DMS53 (cell line): ENCODE measurements around the gene OR10K1.
"Not testable (repeated sequence)": the region's sequence is repeated elsewhere in the genome, so short reads cannot be mapped to it uniquely, and the experiment has no call there.

Source experiments
- DNase-seq: peaks from one replicate; lab custom pipeline; 2025; lab: John Stamatoyannopoulos, UW

OR10K1 gene, protein sequence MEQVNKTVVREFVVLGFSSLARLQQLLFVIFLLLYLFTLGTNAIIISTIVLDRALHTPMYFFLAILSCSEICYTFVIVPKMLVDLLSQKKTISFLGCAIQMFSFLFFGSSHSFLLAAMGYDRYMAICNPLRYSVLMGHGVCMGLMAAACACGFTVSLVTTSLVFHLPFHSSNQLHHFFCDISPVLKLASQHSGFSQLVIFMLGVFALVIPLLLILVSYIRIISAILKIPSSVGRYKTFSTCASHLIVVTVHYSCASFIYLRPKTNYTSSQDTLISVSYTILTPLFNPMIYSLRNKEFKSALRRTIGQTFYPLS

DNA sequence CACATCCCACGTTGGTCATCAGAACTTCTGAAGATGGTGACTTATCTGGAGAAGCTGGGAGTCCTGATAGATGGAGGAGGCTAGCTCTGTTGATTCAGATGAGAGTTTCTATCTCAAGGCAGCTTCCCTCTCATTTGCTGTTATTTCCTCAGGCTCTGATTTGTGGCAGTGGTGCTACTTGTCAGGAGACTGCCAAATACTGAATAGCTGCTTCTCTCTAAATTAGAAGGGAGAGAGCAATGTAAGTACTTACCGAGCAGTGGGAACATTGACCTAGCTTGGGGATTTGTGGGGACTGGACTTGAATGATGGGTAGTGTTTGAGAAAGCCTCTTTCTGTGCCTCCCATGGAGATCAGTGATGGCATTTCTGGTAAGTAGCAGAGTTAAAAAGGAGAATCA is at the start of gene OR10K1:
Gene OR10K1, plus strand, starts transcription at position 301 of the 400 bp plus-strand sequence. CDS start 3,728 bp downstream, outside the sequence.
- no peak for DNase-seq

DNA sequence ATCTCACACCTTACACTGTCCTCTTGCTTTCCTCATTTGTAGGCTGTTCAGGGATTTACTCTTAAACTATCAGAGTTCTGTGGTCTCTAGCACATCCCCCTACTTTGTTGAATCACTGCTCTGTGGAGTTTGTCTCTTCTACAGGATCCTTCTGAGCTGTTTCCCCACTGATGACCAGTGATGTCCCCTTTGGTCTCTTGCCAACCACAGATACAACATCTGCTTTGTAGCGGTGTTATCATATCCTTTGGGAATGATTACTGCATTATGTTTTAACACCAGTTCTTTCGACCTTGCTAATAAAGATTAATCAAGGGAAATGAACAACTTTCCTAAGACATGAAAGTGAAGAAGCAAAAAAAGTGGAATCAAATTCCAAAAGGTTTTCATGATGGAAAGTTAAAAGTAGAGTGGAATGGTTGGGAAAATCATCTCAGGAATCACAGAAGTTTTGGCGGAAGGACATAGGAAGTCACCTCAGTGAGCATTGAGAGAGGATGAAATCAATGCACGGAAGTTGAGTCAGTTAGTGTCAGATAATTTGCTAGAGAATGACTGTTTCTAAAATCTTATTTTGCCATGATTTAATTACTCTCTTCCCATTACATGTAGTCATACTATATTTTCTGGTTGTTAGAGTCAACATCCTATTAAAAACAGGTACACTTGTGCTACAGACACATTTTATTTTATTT is 46.8 kb upstream of the OR10K1 start:
- no peak for DNase-seq

DNA sequence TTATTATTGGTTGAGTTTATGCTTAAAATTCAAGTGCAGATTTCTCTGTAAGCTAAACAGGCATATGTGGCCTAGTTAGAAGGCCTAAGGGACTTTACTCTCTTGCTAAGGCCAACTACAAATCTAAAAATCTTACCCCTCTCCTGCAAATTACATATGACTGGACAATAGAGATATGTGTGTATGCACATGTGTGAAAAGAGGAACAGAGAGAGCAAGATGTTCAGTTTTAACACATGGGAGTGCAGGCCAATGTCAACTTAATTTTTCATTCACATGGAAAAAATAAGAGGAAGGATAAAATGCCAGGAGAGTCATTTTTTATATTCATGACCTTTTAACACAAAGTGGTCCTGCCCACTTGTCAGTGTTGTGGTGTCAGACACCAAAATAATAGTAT is 44.0 kb upstream of the OR10K1 start:
- no peak for DNase-seq

DNA sequence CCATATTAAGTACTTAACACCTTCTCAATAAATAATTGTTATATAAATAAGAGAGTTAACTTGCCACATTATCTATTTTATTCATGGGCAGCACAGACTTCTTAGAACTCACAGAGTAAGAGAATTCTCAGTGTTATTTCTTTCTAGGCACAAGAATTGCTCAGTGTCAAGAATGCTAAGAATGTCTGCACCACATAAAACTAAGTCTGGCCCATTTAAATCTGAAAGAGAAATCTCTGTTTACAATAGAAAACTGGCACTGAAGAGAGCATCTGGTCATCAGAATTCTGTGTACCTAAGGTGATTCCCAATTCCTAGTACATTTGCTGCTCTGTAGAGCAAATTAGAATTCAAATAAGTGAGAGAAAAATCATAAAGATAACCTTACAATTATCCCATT is 39.4 kb upstream of the OR10K1 start:
- DNase-seq: no peak

DNA sequence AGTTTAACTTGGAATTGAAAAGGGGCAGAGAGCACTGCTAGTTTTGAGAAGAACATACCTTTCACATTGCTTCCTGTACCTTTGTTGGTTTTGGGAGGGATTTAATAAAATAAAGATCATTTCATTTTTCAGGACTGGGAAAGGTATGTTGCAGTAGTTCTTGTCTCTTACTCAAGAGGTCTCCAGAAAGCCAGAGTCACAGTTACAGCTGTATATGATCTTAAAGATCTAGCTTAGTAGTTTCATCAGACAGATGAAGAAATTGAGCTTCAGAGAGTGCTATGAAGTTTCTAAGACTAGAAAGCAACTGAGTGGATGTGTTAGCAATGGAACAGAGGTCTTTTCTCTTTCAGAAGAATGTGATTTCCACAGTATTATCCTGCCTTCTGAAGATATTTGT is 36.6 kb upstream of the OR10K1 start:
- DNase-seq: no peak

DNA sequence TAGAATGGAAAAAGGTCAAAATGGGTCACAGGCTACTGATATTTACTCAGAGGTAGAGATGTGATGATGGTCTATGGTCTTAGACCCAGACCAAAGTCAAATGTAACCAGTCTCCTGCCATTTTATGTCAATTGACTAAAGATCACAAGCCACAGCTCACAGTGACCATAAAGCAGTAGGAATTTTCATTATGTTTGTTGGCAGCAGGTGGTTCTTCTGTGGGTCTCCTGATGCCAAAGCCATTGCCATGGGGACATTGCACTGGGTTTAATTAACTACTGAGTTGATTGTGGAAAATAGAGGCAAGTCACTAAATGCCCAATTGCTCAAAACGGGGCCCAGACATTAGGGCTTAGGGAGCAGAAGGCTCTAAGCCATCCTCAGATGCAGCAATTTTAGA is 35.5 kb upstream of the OR10K1 start, which contains the start of gene OR10K2:
Gene OR10K2, minus strand, starts transcription at position 101 of the 400 bp plus-strand sequence. CDS start 5,371 bp downstream, outside the sequence.
- no peak for DNase-seq

DNA sequence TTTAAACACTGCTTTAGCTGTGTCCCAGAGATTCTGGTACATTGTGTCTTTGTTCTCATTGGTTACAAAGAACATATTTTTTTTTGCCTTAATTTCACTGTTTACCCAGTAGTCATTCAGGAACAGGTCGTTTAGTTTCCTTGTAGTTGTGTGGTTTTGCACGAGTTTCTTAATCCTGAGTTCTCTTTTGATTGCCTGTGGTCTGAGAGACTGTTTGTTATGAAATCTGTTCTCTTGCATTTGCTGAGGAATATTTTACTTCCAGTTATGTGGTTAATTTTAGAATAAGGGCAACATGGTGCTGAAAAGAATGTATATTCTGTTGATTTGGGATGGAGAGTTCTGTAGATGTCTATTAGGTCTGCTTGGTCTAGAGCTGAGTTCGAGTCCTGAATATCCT is 31.5 kb upstream of the OR10K1 start:
- not testable (repeated sequence) for DNase-seq

DNA sequence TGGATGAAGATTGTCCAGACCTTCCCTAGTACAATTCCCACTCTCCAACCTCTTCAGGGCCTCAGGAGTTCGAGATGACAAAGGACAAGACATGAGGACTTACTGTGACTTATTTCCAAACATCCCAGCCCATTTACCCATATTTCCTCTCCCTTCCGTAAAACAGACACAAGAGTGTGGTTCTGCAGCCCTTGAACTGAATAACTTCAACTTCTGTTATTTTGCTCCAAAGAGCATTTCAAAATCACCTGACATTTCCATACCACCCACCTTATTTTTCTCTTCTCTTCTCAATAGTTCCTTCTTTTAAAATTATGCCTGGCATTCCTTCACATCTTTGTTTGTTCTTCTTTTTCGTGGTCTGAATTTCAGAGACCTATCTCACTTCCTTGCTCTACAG is 26.9 kb upstream of the OR10K1 start:
- DNase-seq: no peak

DNA sequence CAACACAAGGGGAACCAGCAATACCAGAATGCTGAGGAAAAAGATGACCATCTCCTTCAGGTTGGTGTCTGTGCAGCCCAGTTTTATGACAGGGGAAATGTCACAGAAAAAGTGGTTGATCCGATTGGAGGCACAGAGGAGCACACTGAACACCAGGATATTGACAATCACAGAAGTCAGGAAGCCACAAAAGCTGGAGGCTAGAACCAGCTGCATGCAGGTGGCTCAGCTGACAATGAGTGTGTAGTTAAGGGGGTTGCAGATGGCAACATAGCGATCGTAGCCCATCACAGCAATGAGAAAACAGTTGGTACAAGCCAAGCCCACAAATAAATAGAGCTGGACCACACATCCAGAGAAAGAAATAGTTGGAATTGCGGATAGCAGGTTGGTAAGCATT is 16.3 kb upstream of the OR10K1 start:
- no peak for DNase-seq

DNA sequence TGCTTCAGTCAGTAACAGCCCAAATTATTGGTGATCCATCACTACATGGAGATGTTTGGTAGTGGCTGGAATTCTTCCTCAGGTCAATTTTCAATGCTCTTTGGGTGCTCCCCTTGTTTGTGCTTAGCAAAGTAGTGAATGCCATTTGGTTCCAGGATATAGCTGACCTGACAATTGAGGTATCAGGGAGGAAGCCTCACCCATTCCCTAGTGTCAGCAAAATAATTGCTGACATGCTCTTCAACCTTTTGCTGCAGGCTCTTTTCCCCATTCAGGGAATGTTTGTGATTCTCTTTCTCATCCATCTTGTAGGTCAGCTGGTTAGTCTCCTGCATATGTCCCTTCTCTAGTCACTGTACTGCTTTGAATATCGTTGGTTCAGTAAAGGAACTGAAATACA is 7.1 kb upstream of the OR10K1 start:
- DNase-seq: no peak

DNA sequence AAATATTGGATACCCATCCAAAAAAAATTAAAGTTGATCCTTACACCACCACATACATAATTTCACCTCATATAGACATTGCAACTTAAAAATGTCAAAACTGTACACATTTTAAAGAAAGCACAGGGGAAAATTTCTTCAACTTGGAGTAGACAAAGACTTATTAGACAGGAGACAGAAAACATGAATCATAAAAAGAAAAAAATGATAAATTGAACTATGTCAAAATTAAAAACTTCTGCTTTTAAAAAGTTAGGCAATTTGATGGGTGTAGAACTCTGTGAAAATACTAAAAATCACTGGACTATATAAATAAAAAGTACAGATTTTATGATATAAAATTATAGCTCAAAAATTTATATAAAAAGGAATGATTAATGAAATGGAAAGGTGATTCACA is 4.4 kb upstream of the OR10K1 start:
- no peak for DNase-seq

DNA sequence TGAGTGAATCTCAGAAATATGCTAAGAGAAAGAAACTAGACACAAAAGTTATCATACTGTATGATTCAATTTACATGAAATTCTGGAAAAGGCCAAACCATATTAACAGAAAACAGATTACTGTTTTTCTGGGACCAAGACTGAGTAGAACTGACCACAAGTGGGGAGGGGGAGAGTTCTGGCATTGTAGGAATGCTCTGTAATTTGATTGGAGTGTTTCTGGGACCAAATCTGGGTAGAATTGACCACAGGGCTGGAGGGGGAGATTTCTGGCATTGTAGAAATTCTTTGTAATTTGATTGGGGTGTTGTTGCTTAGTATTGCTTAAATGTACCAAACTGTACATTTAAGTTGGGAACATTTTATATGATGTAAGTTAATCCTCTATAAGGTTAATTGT is 3.4 kb upstream of the OR10K1 start:
- DNase-seq: no peak

DNA sequence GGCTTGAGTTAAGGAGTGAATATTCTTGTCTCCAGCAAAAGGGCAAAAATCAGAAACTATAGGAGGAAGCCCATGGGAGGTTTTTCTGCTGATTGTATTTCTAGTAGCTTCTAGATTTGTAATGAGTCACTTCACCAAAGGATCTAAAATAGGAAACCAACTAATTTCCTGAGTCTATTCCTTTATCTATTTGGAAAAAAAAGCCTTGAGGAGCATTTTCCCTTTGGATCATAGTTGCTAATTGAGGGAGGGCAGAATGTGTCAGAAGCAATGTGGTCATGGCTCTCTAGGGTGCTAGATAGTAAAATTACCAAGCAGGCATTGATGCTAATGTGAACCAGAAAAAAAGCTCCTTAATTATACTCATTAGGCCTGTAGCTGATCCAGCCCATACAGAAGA is 10.3 kb downstream of the OR10K1 start, which contains the start of gene OR10R2:
Gene OR10R2, plus strand, starts transcription at position 301 of the 400 bp plus-strand sequence. CDS start 106 bp downstream, outside the sequence.
- no peak for DNase-seq

DNA sequence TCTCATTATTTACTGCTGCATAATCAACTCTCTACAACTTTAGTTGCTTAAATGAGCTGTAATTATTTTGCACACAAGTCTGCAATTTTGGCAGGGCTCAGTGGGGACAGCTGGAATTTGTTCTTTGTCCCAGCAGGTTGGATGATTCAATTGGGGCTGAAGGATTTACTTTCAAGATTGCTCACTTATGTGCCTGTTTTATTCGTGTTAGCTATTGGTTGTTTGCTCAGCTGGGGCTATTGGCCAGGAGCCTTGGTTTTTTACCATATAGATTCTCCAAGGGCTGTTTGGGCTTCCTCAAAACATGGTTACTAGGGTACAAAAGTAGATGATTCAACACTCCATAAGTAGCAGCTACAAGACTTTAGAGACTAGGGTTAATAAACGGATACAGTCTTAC is 23.8 kb downstream of the OR10K1 start:
- peak; percentile 80 for DNase-seq

DNA sequence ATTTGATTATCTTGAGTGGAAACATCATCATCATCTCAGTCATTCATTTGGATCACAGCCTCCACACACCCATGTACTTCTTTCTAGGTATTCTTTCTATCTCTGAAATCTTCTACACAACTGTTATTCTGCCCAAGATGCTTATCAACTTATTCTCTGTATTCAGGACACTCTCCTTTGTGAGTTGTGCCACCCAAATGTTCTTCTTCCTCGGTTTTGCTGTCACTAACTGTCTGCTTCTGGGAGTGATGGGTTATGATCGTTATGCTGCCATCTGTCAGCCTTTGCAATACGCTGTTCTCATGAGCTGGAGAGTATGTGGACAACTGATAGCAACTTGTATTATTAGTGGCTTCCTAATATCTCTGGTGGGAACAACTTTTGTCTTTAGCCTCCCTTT is 29.7 kb downstream of the OR10K1 start:
- no peak for DNase-seq

DNA sequence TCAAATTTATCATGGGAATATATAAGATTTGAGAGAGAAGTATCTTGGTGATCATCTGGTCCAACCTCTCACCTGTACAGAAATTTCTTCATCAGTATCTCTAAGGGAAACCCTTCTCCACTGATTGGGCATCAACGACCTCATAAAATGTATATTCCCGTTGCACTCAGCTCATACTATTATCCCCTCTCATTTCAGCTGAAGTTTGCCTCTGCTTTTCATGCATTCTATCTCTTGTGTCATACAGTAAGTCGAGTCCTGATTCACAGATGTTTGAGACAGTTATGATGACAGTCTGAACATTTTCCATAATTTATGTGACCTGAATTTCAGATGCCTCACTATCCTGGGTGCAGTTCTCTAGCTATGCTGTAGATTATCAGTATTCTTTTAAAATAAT is 31.4 kb downstream of the OR10K1 start:
- no peak for DNase-seq

DNA sequence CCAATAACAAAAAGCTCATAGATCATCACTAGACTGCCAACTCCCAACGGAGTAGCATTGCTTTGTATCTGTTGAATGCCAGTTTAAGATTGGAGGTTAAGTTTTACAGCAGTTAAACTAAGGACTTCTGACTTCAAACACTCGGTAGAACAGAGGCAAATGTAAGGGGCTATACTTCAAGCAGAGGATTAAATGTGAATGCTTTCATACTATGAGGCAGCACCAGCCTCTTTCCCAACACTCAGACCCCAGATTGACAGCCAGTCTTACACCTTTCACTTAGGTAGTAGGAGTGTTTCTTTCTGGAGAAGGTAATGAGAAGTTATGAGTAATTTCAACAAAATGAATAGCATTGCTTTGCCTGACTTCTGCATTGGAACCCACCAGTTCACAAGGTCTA is 33.2 kb downstream of the OR10K1 start:
- no peak for DNase-seq

DNA sequence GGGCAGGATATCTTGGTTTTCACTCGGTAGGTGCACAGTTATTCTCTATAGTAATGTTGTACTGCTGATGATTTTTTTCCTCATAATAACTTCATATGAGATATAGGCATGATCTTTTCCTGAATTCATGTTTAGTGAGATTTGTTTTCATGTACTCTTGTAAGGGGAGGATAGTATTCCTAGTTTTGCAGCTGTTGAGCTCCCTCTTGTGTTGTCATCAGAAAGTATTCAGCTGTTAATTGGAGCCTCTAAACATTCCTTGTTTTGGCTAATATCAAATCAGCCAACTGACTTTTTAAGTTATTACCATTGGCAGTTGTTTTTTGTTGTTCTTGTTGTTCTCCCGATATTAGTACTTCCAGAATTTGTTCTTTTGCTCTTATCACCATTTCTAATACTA is 34.7 kb downstream of the OR10K1 start:
- peak; percentile 74 for DNase-seq

DNA sequence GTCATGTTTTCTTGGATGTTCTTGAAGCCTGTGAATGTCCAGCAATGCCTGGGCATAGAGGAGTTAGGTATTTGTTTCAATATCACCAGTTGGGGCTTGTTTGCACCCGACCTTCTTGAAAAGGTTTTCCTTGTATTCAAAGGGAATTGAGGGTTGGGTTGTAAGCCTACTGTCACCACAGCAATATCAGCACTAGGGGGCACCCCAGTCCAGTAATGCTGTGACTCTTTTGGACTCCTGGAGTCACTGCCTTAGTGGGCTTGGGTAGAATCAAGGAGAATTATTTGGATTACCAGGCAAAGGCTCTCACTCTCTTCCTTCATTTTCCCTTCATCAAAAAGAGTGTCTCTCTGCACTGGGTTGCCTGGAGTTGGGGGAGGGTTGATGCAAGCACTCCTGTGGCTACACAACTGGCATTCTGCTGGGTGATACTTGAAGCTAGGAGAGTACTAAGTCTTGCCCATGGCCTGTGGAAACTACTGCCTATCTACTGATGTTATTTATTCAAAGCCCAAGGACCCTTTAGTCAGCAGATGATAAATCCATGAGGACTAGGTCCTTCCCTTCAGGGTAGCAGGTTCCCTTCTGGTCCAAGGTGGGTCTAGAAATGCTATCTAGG is 44.8 kb downstream of the OR10K1 start:
- DNase-seq: peak; percentile 74

DNA sequence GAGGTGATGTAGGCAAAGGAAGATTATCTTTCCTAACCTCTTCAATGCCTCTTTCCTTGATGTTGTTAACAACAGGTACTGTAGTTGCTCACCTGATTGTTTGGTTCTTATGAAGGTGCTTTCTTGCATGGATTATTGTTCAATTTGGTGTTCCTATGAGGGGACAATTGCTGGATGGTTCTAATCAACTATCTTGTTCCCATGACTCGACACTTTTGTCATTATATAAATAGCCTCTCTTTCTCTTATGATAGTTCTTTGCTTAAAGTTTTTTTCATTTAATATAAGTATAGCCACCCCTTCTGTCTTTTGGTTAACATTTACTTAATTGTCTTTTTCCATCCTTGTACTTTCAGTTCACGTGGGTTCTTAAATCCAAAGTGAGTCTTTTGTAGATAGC is 45.9 kb downstream of the OR10K1 start:
- DNase-seq: no peak

DNA sequence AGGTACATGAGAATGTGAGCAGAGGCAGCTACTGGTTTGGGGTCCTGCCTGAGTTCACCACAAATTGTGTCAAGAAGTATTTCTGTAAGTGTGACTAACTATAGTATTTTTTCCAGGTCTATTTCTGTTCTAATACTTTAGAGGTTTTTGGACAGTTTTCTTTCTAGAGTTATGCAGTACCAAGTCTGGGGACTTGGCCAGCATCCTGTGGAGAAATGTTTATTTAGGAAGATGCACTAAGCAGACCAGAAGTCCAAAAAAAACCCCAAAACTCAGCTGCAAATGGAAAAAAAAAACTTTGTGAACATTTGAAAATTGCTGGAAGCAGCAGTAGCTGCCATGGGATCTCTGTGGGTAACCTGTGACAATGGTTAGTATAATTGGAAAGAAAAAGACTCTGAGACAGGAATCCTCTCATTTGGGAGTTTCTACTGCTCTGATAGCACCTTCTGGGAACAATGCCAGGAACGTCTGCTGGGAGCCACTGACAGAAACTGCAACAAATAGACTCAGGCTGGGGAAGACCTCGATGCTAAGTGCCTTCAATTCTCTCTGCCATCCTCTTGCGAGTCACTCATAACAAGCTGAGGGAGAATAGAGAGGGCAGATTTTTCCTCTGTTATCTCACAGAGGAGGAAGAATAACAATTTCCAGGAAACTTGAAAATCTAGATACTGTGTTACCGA is 48.0 kb downstream of the OR10K1 start:
- peak; percentile 25 for DNase-seq

DNA sequence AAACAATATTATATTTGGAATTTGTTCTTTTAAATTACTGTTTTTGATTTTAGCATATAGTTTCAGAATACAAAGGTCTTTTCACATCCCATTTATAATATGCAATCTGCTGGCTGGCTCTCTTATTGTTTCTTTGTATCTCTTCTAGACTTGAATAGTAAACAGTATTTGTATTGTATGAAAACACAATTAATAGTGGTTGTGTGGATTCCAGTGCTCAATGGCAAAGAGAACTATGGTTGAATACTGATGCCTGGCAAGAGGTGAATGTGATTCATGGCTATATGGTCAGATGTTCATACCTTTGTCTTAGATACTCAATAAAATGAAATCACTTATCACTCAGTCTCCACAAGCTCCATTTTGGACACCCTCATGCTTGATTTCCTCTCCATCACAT is 55.3 kb downstream of the OR10K1 start:
- no peak for DNase-seq
